Endodermal cell (in vitro differentiated cells): Measurements from ENCODE around the gene MGAT5. TPM values are rescaled to one million over a fixed set of nuclear protein-coding genes. Genes with fewer than 3 reads are reported as not detected.

Source experiments
- DNase-seq: peaks from one replicate; pipeline ENCODE4 v3.0.0-alpha.2; 2017
- H3K27ac ChIP-seq: 2 replicates; pipeline ENCODE4 v1.5.1; 2013; ENCODE audit warnings: mild to moderate bottlenecking, low read depth, low read length, moderate library complexity
- H3K27me3 ChIP-seq: 2 replicates; pipeline ENCODE4 v1.6.1; 2013; ENCODE audit warnings: mild to moderate bottlenecking, low read length, moderate library complexity; ENCODE audit not compliant: insufficient read depth, control insufficient read depth, poor library complexity, severe bottlenecking
- H3K36me3 ChIP-seq: 2 replicates; pipeline ENCODE4 v1.7.0; 2013; ENCODE audit warnings: mild to moderate bottlenecking, low read length, moderate library complexity; ENCODE audit not compliant: control insufficient read depth, insufficient read depth
- H3K4me1 ChIP-seq: one replicate; pipeline ENCODE4 v1.7.0; 2013; ENCODE audit warnings: low read length; ENCODE audit not compliant: control insufficient read depth, insufficient read depth
- H3K4me3 ChIP-seq: 2 replicates; pipeline ENCODE4 v1.5.1; 2013; ENCODE audit warnings: mild to moderate bottlenecking, low read length, moderate library complexity
- H3K9ac ChIP-seq: 2 replicates; pipeline ENCODE4 v1.6.1; 2013; ENCODE audit warnings: mild to moderate bottlenecking, low read length, moderate library complexity; ENCODE audit not compliant: poor library complexity, severe bottlenecking; ENCODE audit errors: extremely low read depth
- H3K9me3 ChIP-seq: 2 replicates; pipeline ENCODE4 v1.6.1; 2013; ENCODE audit warnings: mild to moderate bottlenecking, low read length, moderate library complexity; ENCODE audit not compliant: control insufficient read depth
- H3K27ac Mint-ChIP-seq: 2 replicates; pipeline ENCODE4 v1.8.0; 2020; ENCODE audit warnings: mixed read lengths
- H3K27me3 Mint-ChIP-seq: 2 replicates; pipeline ENCODE4 v1.8.0; 2021; ENCODE audit warnings: mild to moderate bottlenecking, mixed read lengths; ENCODE audit not compliant: insufficient read depth
- H3K36me3 Mint-ChIP-seq: 2 replicates; pipeline ENCODE4 v1.8.0; 2020; ENCODE audit warnings: low read depth, mixed read lengths
- H3K4me1 Mint-ChIP-seq: 2 replicates; pipeline ENCODE4 v1.8.0; 2020; ENCODE audit warnings: mixed read lengths
- H3K4me3 Mint-ChIP-seq: 2 replicates; pipeline ENCODE4 v1.8.0; 2020; ENCODE audit warnings: mild to moderate bottlenecking, moderate library complexity, mixed read lengths
- H3K9me3 Mint-ChIP-seq: 2 replicates; pipeline ENCODE4 v1.8.0; 2020; ENCODE audit warnings: mild to moderate bottlenecking, mixed read lengths
- WGBS, 2 experiments: methylation state at CpG; one replicate each; pipeline versions ENCODE4 v1.1.5 to v1.1.7; 2013; ENCODE audit warnings: missing lambda C conversion rate in 2 of 2, mixed read lengths in 1 of 2; ENCODE audit not compliant: insufficient coverage in 1 of 2, insufficient read length in 1 of 2; 5-methylcytosine and 5-hydroxymethylcytosine counted together
- total RNA-seq, 2 donors: library from RNA; stranded (reverse); fragmentation: NEBNext Ultra II Directional in 1 of 2; extraction: Animal tissue kit (Norgen Biotek cat#: 25700) in 1 of 2; gene quantifications; 2 replicates in 1 of 2; 3 replicates in 1 of 2; pipeline ENCODE4 v1.2.1, GENCODE V29; 2021
- TF ChIP-seq, protein P1 (sequence below): fragments of 200-600 bp; sonication (generic); conservative IDR thresholded peaks from 2 replicates; pipeline ENCODE4 v1.5.0; 2021; ENCODE audit warnings: antibody characterized with exemption, mild to moderate bottlenecking

Gene MGAT5
- total RNA-seq, 2 donors from 2014 or later, result 57.2 to 78.4 TPM

DNA sequence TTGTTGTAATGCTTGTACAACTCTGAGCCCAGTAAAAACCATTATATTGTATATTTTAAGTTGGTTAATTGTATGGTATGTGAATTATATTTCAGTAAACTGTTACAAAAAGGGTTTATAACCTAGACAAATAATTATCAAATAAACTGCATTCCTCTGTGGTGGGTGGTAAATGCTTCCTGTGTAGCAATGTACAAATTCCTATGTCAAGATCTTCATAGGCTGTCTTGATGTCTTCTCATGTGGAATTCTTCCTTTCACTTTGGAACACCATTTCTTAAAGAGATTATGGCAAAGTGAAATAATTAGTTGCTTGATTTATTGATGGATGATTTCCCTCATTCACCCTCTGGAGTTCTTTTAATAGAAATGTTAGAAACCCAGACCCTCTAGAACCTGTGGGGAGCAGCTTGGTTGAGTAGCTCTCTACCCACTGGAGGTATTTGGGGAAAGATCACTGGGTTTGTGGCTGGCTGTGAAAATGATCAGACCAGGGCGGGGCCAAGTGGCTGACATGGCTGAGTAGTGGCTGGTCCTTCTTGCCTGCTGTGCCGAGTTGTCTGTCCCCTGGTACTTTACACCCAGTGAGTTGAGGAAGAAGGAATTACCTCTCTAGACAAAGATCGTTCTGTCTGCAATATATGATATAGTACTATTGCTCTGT is 22.4 kb upstream of the MGAT5 start:
- Histone ChIP-seq H3K9ac (no peak overlapping the region), H3K27me3 (no peaks in the 10 kb centered on the region), H3K4me3 (no peak overlapping the region), H3K9me3 (peaks cover 36% of the 10 kb centered on the region), H3K4me1 (peaks cover 9% of the 10 kb centered on the region), H3K36me3 (no peaks in the 10 kb centered on the region), H3K27ac (no peak overlapping the region)
- Mint-ChIP-seq H3K27me3 (no peaks in the 10 kb centered on the region), H3K9me3 (peaks cover 29% of the 10 kb centered on the region), H3K4me1 (peaks cover 35% of the 10 kb centered on the region), H3K36me3 (peaks cover 10% of the 10 kb centered on the region), H3K4me3 (no peak overlapping the region), H3K27ac (no peak overlapping the region)
- WGBS, 2 experiments, result 83 to 96% methylated on average over 1 to 3 of the region's 3 CpGs
- no peak for DNase-seq
- TF ChIP-seq, protein P1, sequence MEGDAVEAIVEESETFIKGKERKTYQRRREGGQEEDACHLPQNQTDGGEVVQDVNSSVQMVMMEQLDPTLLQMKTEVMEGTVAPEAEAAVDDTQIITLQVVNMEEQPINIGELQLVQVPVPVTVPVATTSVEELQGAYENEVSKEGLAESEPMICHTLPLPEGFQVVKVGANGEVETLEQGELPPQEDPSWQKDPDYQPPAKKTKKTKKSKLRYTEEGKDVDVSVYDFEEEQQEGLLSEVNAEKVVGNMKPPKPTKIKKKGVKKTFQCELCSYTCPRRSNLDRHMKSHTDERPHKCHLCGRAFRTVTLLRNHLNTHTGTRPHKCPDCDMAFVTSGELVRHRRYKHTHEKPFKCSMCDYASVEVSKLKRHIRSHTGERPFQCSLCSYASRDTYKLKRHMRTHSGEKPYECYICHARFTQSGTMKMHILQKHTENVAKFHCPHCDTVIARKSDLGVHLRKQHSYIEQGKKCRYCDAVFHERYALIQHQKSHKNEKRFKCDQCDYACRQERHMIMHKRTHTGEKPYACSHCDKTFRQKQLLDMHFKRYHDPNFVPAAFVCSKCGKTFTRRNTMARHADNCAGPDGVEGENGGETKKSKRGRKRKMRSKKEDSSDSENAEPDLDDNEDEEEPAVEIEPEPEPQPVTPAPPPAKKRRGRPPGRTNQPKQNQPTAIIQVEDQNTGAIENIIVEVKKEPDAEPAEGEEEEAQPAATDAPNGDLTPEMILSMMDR, result no peak

DNA sequence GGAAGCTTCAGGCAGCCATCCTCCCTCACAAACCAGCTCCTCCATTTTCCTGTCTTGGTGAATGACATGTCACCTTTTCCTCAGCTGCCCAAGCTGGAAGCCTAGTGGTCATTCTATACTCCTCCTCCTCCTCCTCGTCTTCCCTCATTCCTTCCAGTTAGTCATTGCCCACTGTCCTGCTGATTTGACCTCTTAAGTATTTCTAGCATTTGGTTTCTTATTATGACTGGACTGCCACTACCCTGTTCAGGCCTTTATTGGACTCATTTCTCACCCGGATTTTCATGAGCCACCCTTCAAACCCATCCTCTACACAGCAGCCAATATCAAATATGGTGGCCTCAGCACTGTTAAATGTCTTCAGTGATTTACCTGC is 21.9 kb upstream of the MGAT5 start:
- Mint-ChIP-seq H3K36me3 (peaks cover 10% of the 10 kb centered on the region), H3K27ac (no peak overlapping the region), H3K4me1 (peaks cover 30% of the 10 kb centered on the region), H3K27me3 (no peaks in the 10 kb centered on the region), H3K4me3 (no peak overlapping the region), H3K9me3 (peaks cover 29% of the 10 kb centered on the region)
- Histone ChIP-seq H3K27ac (no peak overlapping the region), H3K36me3 (no peaks in the 10 kb centered on the region), H3K27me3 (no peaks in the 10 kb centered on the region), H3K9ac (no peak overlapping the region), H3K4me1 (peaks cover 9% of the 10 kb centered on the region), H3K4me3 (no peak overlapping the region), H3K9me3 (peaks cover 36% of the 10 kb centered on the region)
- TF ChIP-seq, protein P1, result no peak
- WGBS, 2 experiments, result 98 to 100% methylated on average over 1 to 2 of the region's 2 CpGs
- no peak for DNase-seq

DNA sequence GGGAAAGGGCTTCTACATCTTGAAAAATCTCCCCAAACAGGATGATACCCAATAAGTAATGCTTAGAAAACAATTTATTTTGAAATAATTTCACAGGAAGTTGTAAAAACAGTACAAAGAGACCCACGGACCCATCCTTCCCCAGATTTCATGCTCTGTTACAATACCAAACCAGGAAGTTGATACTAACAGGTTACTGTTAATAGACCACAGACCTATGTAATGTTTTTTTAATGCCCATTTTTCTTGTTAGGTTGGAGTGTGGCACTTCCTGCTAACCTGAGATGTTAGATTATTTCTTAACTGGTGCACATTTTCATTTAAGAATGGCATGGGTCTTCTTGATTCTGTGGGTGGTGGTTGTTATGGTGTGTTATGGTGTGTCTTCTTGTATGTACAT is 21.4 kb upstream of the MGAT5 start:
- no peak overlapping the region for H3K27ac ChIP-seq
- no peaks in the 10 kb centered on the region for H3K36me3 ChIP-seq
- H3K4me3 ChIP-seq, result no peak overlapping the region
- H3K4me3 Mint-ChIP-seq, result no peak overlapping the region
- H3K9me3 ChIP-seq, result peaks cover 35% of the 10 kb centered on the region
- peaks cover 10% of the 10 kb centered on the region for H3K36me3 Mint-ChIP-seq
- TF ChIP-seq, protein P1, result no peak
- H3K9ac ChIP-seq, result no peak overlapping the region
- no peak for DNase-seq
- H3K27ac Mint-ChIP-seq, result no peak overlapping the region
- no peaks in the 10 kb centered on the region for H3K27me3 ChIP-seq
- H3K9me3 Mint-ChIP-seq, result peaks cover 28% of the 10 kb centered on the region
- H3K27me3 Mint-ChIP-seq, result no peaks in the 10 kb centered on the region
- H3K4me1 ChIP-seq, result peaks cover 9% of the 10 kb centered on the region
- 89% methylated on average over 1 of the region's 1 CpG; no CpG with 5 or more reads in 1 of the 2 experiments for WGBS, 2 experiments
- H3K4me1 Mint-ChIP-seq, result peaks cover 26% of the 10 kb centered on the region
